Measurements from ENCODE around the gene FLVCR2. TPM values are rescaled to one million over a fixed set of nuclear protein-coding genes. Genes with fewer than 3 reads are reported as not detected.

FLVCR2 gene
- total RNA-seq, 1 donor from 2014 or later: 28.6 TPM

GRCh38 chr14:75559451-75560222, 18.8 kb upstream of the FLVCR2 start:
- DNase-seq (peak; percentile 86), ATAC-seq (peak; percentile 66)
- H3K27me3 ChIP-seq: no peaks in the 10 kb centered on the region
- TF ChIP-seq CTCF (IDR thresholded peaks at IDR 0.05): no peak
- peaks cover 5% of the 10 kb centered on the region for H3K4me1 ChIP-seq
- H3K4me3 ChIP-seq: no peak overlapping the region
- H3K36me3 ChIP-seq: no peaks in the 10 kb centered on the region
- no peaks in the 10 kb centered on the region for H3K9me3 ChIP-seq
- intact Hi-C loops (cut with DNase I): no loop called here
- H3K27ac ChIP-seq: no peak overlapping the region

GRCh38 chr14:75561013-75561432, 17.4 kb upstream of the FLVCR2 start:
- peak; percentile 82 for TF ChIP-seq CTCF (IDR thresholded peaks at IDR 0.05)
- H3K4me3 ChIP-seq: no peak overlapping the region
- DNase-seq (peak; percentile 86), ATAC-seq (peak; percentile 98)
- intact Hi-C loops (cut with DNase I): no loop called here
- no peaks in the 10 kb centered on the region for H3K9me3 ChIP-seq
- H3K36me3 ChIP-seq: no peaks in the 10 kb centered on the region
- no peaks in the 10 kb centered on the region for H3K27me3 ChIP-seq
- H3K4me1 ChIP-seq: peaks cover 5% of the 10 kb centered on the region
- no peak overlapping the region for H3K27ac ChIP-seq

GRCh38 chr14:75562089-75562488, 16.3 kb upstream of the FLVCR2 start:
- no peaks in the 10 kb centered on the region for H3K9me3 ChIP-seq
- no peaks in the 10 kb centered on the region for H3K36me3 ChIP-seq
- no peak overlapping the region for H3K27ac ChIP-seq
- no peak for ATAC-seq
- no peak overlapping the region for H3K4me3 ChIP-seq
- TF ChIP-seq CTCF (IDR thresholded peaks at IDR 0.05): no peak
- intact Hi-C loops (cut with DNase I): no loop called here
- DNase-seq: no peak
- H3K4me1 ChIP-seq: peaks cover 5% of the 10 kb centered on the region
- H3K27me3 ChIP-seq: no peaks in the 10 kb centered on the region

- Histone ChIP-seq H3K27ac (no peak overlapping the region), H3K27me3 (no peaks in the 10 kb centered on the region), H3K4me1 (peaks cover 5% of the 10 kb centered on the region), H3K4me3 (no peak overlapping the region), H3K9me3 (no peaks in the 10 kb centered on the region), H3K36me3 (no peaks in the 10 kb centered on the region)
- intact Hi-C loops (cut with DNase I): no loop called here
- ATAC-seq: no peak
- no peak for DNase-seq
- TF ChIP-seq CTCF (IDR thresholded peaks at IDR 0.05): no peak
Observed at GRCh38 chr14:75562489-75562888, 15.9 kb upstream of the FLVCR2 start.

GRCh38 chr14:75563931-75564330, 14.5 kb upstream of the FLVCR2 start:
- no peak overlapping the region for H3K27ac ChIP-seq
- no peak for DNase-seq
- H3K27me3 ChIP-seq: no peaks in the 10 kb centered on the region
- TF ChIP-seq CTCF (IDR thresholded peaks at IDR 0.05): no peak
- H3K9me3 ChIP-seq: no peaks in the 10 kb centered on the region
- intact Hi-C loops (cut with DNase I): no loop called here
- no peak overlapping the region for H3K4me3 ChIP-seq
- ATAC-seq: no peak
- no peaks in the 10 kb centered on the region for H3K36me3 ChIP-seq
- peaks cover 5% of the 10 kb centered on the region for H3K4me1 ChIP-seq

Data from upper lobe of right lung (tissue), 1 donor.